Transverse colon (tissue), 4 donors: ENCODE results near the gene LYPD3. TPM values are rescaled to one million over a fixed set of nuclear protein-coding genes. Genes with fewer than 3 reads are reported as not detected.

Source experiments
- DNase-seq: peaks from one replicate; pipeline ENCODE4 v3.0.0-alpha.2; 2019
- H3K27ac ChIP-seq, 4 donors: fragments of 200-600 bp; sonication (generic); 2 replicates each; pipeline ENCODE4 v1.5.1; 2016 to 2018; ENCODE audit warnings: inconsistent platforms in 4 of 4
- H3K27me3 ChIP-seq: fragments of 200-600 bp; sonication (generic); 2 replicates; pipeline ENCODE4 v1.5.1; 2017; ENCODE audit warnings: inconsistent platforms
- H3K36me3 ChIP-seq, 4 donors: fragments of 200-600 bp; sonication (generic); 2 replicates each; pipeline ENCODE4 v1.5.1; 2017 to 2019; ENCODE audit warnings: inconsistent platforms in 4 of 4
- H3K4me1 ChIP-seq, 4 donors: fragments of 200-600 bp; sonication (generic); 2 replicates each; pipeline ENCODE4 v1.5.1; 2017 to 2020; ENCODE audit warnings: inconsistent platforms in 4 of 4
- H3K4me3 ChIP-seq, 4 donors: fragments of 200-600 bp; sonication (generic); 1 replicate in 1 of 4; 2 replicates in 3 of 4; pipeline versions ENCODE4 v1.5.1 to v1.6.1; 2017 to 2019; ENCODE audit warnings: inconsistent platforms in 4 of 4
- H3K9me3 ChIP-seq, 2 donors: fragments of 200-600 bp; sonication (generic); 2 replicates each; pipeline ENCODE4 v1.5.1; 2017 to 2019; ENCODE audit warnings: inconsistent platforms in 2 of 2
- CTCF ChIP-seq, 5 experiments: fragments of 200-600 bp in 3 of 5; fragments of 450-650 bp in 2 of 5; sonication (generic) in 3 of 5; IDR thresholded peaks; 1 replicate in 2 of 5; 2 replicates in 3 of 5; pipeline ENCODE4 v1.5.1; 2016 to 2017; ENCODE audit warnings: antibody characterized with exemption in 5 of 5, inconsistent platforms in 3 of 5, mild to moderate bottlenecking in 2 of 5, moderate library complexity in 1 of 5
- EP300 ChIP-seq: sonication (generic); formaldehyde crosslinking; IDR thresholded peaks from one replicate; pipeline ENCODE4 v1.6.1; 2017; ENCODE audit warnings: antibody characterized with exemption, low read depth
- POLR2A ChIP-seq: fragments of 450-650 bp; IDR thresholded peaks from one replicate; pipeline ENCODE4 v1.6.1; 2016; ENCODE audit warnings: antibody characterized with exemption, mild to moderate bottlenecking, moderate library complexity
- POLR2AphosphoS5 ChIP-seq, 3 donors: sonication (generic); formaldehyde crosslinking; IDR thresholded peaks; one replicate each; pipeline ENCODE4 v1.6.1; 2016; ENCODE audit warnings: antibody characterized with exemption in 3 of 3
- WGBS, 2 donors: methylation state at CpG; one replicate each; pipeline ENCODE4 v1.1.5; 2018; ENCODE audit warnings: low coverage in 1 of 2; 5-methylcytosine and 5-hydroxymethylcytosine counted together
- in situ Hi-C, 4 donors: fragments of 200-750 bp; cut with MboI; loops; one replicate each; pipeline versions ENCODE4 v1.15.0 to v1.15.1; 2017; ENCODE audit warnings: low sequenced_read_pairs in 3 of 4, low pct_ligation_motif_present in 1 of 4, low pct_unique_long_range_greater_than_20kb in 1 of 4
- intact Hi-C: fragments of 100-400 bp; cut with DNase I; formaldehyde crosslinking; loops from one replicate; pipeline ENCODE4 v1.15.1; 2023; ENCODE audit warnings: low total_unique reads
- total RNA-seq, 4 donors: library from RNA; depleted of rRNA; stranded (reverse); fragments of >200 nt; gene quantifications; one replicate each; pipeline ENCODE4 v1.1.0, GENCODE V29; 2016

LYPD3 gene
- total RNA-seq, 4 donors from 2014 or later, result 2.2 TPM; not detected in 3

- Histone ChIP-seq H3K9me3 (no peaks in the 10 kb centered on the region), H3K4me3 (peak overlapping the region; percentile 30 to 64 (median 50)), H3K36me3 (no peaks in the 10 kb centered on the region), H3K27me3 (no peaks in the 10 kb centered on the region), H3K4me1 (peaks cover 3 to 37% (median 12%) of the 10 kb centered on the region in 4 donors), H3K27ac (peak overlapping the region; percentile 80 to 88 (median 86))
- TF ChIP-seq EP300 (no peak), POLR2A (no peak), POLR2AphosphoS5 (IDR thresholded peaks at IDR 0.05) (no peak), CTCF (IDR thresholded peaks at IDR 0.05) (no peak)
- in situ Hi-C loops, result no loop called here
- WGBS, 2 donors, result 19% methylated on average over 24 of the region's 33 CpGs; no CpG with 5 or more reads in 1 of the 2 donors
- peak; percentile 81 for DNase-seq
- intact Hi-C loops, result no loop called here
Observed at GRCh38 chr19:43464134-43464775, 1.2 kb downstream of the LYPD3 start.

GRCh38 chr19:43463381-43464133, 1.9 kb downstream of the LYPD3 start:
- peak; percentile 99 for DNase-seq
- Histone ChIP-seq H3K36me3 (no peaks in the 10 kb centered on the region), H3K4me3 (peak overlapping the region; percentile 30 to 64 (median 50)), H3K4me1 (peaks cover 3 to 36% (median 12%) of the 10 kb centered on the region in 4 donors), H3K27ac (peak overlapping the region; percentile 80 to 88 (median 86)), H3K9me3 (no peaks in the 10 kb centered on the region), H3K27me3 (no peaks in the 10 kb centered on the region)
- TF ChIP-seq EP300, result no peak
- peak; percentile 38 for TF ChIP-seq POLR2A
- peak in 2 of 3 donors; percentile 18 to 22 for TF ChIP-seq POLR2AphosphoS5 (IDR thresholded peaks at IDR 0.05)
- WGBS, 2 donors, result 0% methylated on average over 39 of the region's 57 CpGs; no CpG with 5 or more reads in 1 of the 2 donors
- in situ Hi-C loops (no loop called here), intact Hi-C loops (no loop called here)

GRCh38 chr19:43462785-43463380, 2.5 kb downstream of the LYPD3 start:
- Histone ChIP-seq H3K36me3 (no peaks in the 10 kb centered on the region), H3K9me3 (no peaks in the 10 kb centered on the region), H3K4me3 (peak overlapping the region in 3 of 4 donors; percentile 44 to 64 (median 57)), H3K4me1 (peaks cover 3 to 29% (median 12%) of the 10 kb centered on the region in 4 donors), H3K27ac (peak overlapping the region; percentile 80 to 88 (median 86)), H3K27me3 (no peaks in the 10 kb centered on the region)
- in situ Hi-C loops (no loop called here), intact Hi-C loops (no loop called here)
- no peak for DNase-seq
- TF ChIP-seq EP300, result no peak
- no peak for TF ChIP-seq CTCF (IDR thresholded peaks at IDR 0.05)
- no peak for TF ChIP-seq POLR2A
- TF ChIP-seq POLR2AphosphoS5 (IDR thresholded peaks at IDR 0.05), result no peak
- WGBS, 2 donors, result 14 to 88% methylated on average over 1 to 29 of the region's 33 CpGs

- H3K27ac ChIP-seq, result peak overlapping the region in 2 of 4 donors; percentile 80 to 88
- no peak for TF ChIP-seq EP300
- no peak for TF ChIP-seq CTCF (IDR thresholded peaks at IDR 0.05)
- TF ChIP-seq POLR2AphosphoS5 (IDR thresholded peaks at IDR 0.05), result no peak
- no peak for TF ChIP-seq POLR2A
Observed at GRCh38 chr19:43462383-43462782, 3.0 kb downstream of the LYPD3 start.

More at GRCh38 chr19:43462383-43462782, 3.0 kb downstream of the LYPD3 start:
- Histone ChIP-seq H3K9me3 (no peaks in the 10 kb centered on the region), H3K4me3 (peak overlapping the region in 1 of 4 donors; percentile 64), H3K4me1 (peaks cover 3 to 26% (median 12%) of the 10 kb centered on the region in 4 donors), H3K36me3 (no peaks in the 10 kb centered on the region), H3K27me3 (no peaks in the 10 kb centered on the region)
- DNase-seq, result no peak
- WGBS, 2 donors, result 91 to 94% methylated on average over 7 of the region's 7 CpGs
- intact Hi-C loops (no loop called here), in situ Hi-C loops (no loop called here)
